Aorta (tissue), 5 donors: Measurements from ENCODE around the gene MYO7A. TPM values are rescaled to one million over a fixed set of nuclear protein-coding genes. Genes with fewer than 3 reads are reported as not detected.
A peak's percentile ranks its signal among the peaks of the same experiment; 100 is the strongest.

Experiments
- ATAC-seq: fragments of 200-7000 bp; cut with Tn5 transposase; one replicate; pipeline ENCODE4 v1.9.1; 2022; ENCODE audit warnings: moderate library complexity; ENCODE audit not compliant: low FRiP score
- DNase-seq, 2 donors: peaks; one replicate each; pipeline ENCODE4 v3.0.0-alpha.2; 2020
- H3K27ac ChIP-seq, 2 donors: one replicate each; pipeline ENCODE4 v1.5.1; 2013; ENCODE audit warnings: low read length in 2 of 2, mild to moderate bottlenecking in 2 of 2, moderate library complexity in 2 of 2, control low read depth in 1 of 2, inconsistent platforms in 1 of 2, low read depth in 1 of 2
- H3K27me3 ChIP-seq, 2 donors: one replicate each; pipeline ENCODE4 v1.6.1; 2013; ENCODE audit warnings: control low read depth in 1 of 2, low read length in 1 of 2, mild to moderate bottlenecking in 1 of 2, moderate library complexity in 1 of 2; ENCODE audit not compliant: insufficient read depth in 2 of 2, control insufficient read depth in 1 of 2
- H3K36me3 ChIP-seq, 2 donors: one replicate each; pipeline ENCODE4 v1.6.1; 2013; ENCODE audit warnings: control low read depth in 1 of 2, low read length in 1 of 2, mild to moderate bottlenecking in 1 of 2; ENCODE audit not compliant: insufficient read depth in 2 of 2, control insufficient read depth in 1 of 2
- H3K4me1 ChIP-seq, 2 donors: one replicate each; pipeline ENCODE4 v1.6.1; 2013; ENCODE audit warnings: low read length in 2 of 2, control low read depth in 1 of 2, mild to moderate bottlenecking in 1 of 2, moderate library complexity in 1 of 2; ENCODE audit not compliant: insufficient read depth in 2 of 2, control insufficient read depth in 1 of 2
- H3K4me3 ChIP-seq, 2 donors: one replicate each; pipeline ENCODE4 v1.5.1; 2013; ENCODE audit warnings: low read length in 2 of 2, control low read depth in 1 of 2, mild to moderate bottlenecking in 1 of 2
- H3K9me3 ChIP-seq: one replicate; pipeline ENCODE4 v1.6.1; 2013; ENCODE audit warnings: mild to moderate bottlenecking, low read length; ENCODE audit not compliant: control insufficient read depth
- WGBS, 2 donors: extraction: QIAGEN DNeasy Blood & Tissue Kit; methylation state at CpG; one replicate each; pipeline ENCODE4 v1.1.7; 2013; 5-methylcytosine and 5-hydroxymethylcytosine counted together
- intact Hi-C, 2 donors: fragments of 100-400 bp; cut with DNase I; formaldehyde crosslinking; loops; one replicate each; pipeline versions ENCODE4 v1.14.2 to v1.15.0; 2022
- polyA plus RNA-seq, 2 donors: library from polyadenylated mRNA; stranded (reverse); fragments of 200-250 nt; gene quantifications; one replicate each; pipeline ENCODE4 v1.2.3, GENCODE V29; 2013
- total RNA-seq, 2 donors: library from RNA; stranded (reverse); fragmentation: NEBNext Ultra II Directional; extraction: Animal tissue kit (Norgen Biotek cat#: 25700); gene quantifications; one replicate each; pipeline ENCODE4 v1.2.1, GENCODE V29; 2021
- donor health status: healthy with polysubstance abuse.
- donor health status: Bipolar disorder and iron deficiency.
- donor health status: DM: no; HTN: no; CAD: no.
- donor health status: DM: no; HTN: no; CAD: no.
- donor health status: DM: yes; HTN: yes; CAD: no.

MYO7A gene
- total and polyA plus RNA-seq, 4 donors: 1.9 to 27.9 (median 6.9) TPM

DNA sequence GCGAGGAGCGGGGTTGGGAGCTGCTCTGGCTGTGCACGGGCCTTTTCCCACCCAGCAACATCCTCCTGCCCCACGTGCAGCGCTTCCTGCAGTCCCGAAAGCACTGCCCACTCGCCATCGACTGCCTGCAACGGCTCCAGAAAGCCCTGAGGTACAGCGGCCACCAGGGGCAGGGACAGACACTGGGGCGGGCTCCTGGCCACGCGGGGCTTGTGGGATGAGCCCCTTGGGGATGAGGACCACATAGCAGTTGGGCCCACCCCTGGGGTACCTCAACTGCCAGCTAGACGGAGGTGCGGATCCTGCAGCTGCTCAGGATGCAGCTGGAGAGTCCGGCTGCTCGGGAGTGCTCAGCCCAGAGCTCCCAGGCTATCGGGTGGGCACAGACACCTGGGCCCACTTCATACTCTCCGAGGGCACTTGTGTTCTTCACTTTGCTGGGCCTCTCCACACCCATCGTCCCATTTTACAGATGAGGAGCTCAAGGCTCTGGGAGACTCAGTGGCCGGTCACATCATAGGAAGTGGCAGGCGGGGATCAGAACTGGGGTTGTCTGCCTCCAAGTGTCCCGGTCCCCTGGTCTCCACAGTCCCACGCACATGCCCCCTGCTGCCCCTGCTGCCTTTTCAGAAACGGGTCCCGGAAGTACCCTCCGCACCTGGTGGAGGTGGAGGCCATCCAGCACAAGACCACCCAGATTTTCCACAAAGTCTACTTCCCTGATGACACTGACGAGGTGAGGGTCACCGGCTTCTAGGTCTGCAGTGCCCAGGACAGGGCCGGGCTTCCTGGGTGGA lies 77.6 kb downstream of the MYO7A start:
- DNase-seq (peak; percentile 42 to 76), ATAC-seq (no peak)
- WGBS, 2 donors: 84 to 85% methylated on average over 30 of the region's 30 CpGs
- intact Hi-C loops: no loop called here
- H3K4me3 ChIP-seq: no peak overlapping the region
- no peaks in the 10 kb centered on the region for H3K36me3 ChIP-seq
- no peak overlapping the region for H3K27ac ChIP-seq
- H3K27me3 ChIP-seq: no peaks in the 10 kb centered on the region
- no peaks in the 10 kb centered on the region for H3K4me1 ChIP-seq
- no peaks in the 10 kb centered on the region for H3K9me3 ChIP-seq

- H3K36me3 ChIP-seq: no peaks in the 10 kb centered on the region
- intact Hi-C loops: no loop called here
- no peak overlapping the region for H3K27ac ChIP-seq
- DNase-seq (peak; percentile 33 to 55), ATAC-seq (no peak)
- WGBS, 2 donors: 83 to 86% methylated on average over 13 of the region's 13 CpGs
- H3K4me3 ChIP-seq: no peak overlapping the region
- no peaks in the 10 kb centered on the region for H3K9me3 ChIP-seq
- no peaks in the 10 kb centered on the region for H3K27me3 ChIP-seq
- no peaks in the 10 kb centered on the region for H3K4me1 ChIP-seq
Measured at GRCh38 chr11:77206264-77207018, 78.4 kb downstream of the MYO7A start.

GRCh38 chr11:77207019-77207485 lies 79.0 kb downstream of the MYO7A start:
- Histone ChIP-seq H3K9me3 (no peaks in the 10 kb centered on the region), H3K36me3 (no peaks in the 10 kb centered on the region), H3K27me3 (no peaks in the 10 kb centered on the region), H3K4me1 (no peaks in the 10 kb centered on the region), H3K27ac (no peak overlapping the region), H3K4me3 (no peak overlapping the region)
- intact Hi-C loops: no loop called here
- no peak for ATAC-seq
- peak in 1 of 2 donors; percentile 44 for DNase-seq
- 79% methylated on average over 10 of the region's 10 CpGs for WGBS, 2 donors

- intact Hi-C loops: no loop called here
- WGBS, 2 donors: 63 to 64% methylated on average over 10 of the region's 10 CpGs
- H3K4me1 ChIP-seq: no peaks in the 10 kb centered on the region
- no peaks in the 10 kb centered on the region for H3K27me3 ChIP-seq
- ATAC-seq: no peak
- DNase-seq: peak in 1 of 2 donors; percentile 29
- H3K36me3 ChIP-seq: no peaks in the 10 kb centered on the region
- no peak overlapping the region for H3K27ac ChIP-seq
- H3K4me3 ChIP-seq: no peak overlapping the region
- no peaks in the 10 kb centered on the region for H3K9me3 ChIP-seq
Measured at GRCh38 chr11:77207618-77208313, 79.7 kb downstream of the MYO7A start.

- H3K4me1 ChIP-seq: no peaks in the 10 kb centered on the region
- H3K9me3 ChIP-seq: no peaks in the 10 kb centered on the region
- no peaks in the 10 kb centered on the region for H3K36me3 ChIP-seq
- no peak overlapping the region for H3K4me3 ChIP-seq
- no peak for ATAC-seq
- H3K27ac ChIP-seq: no peak overlapping the region
- no peaks in the 10 kb centered on the region for H3K27me3 ChIP-seq
- DNase-seq: peak in 1 of 2 donors; percentile 32
- intact Hi-C loops: no loop called here
- WGBS, 2 donors: 87 to 94% methylated on average over 11 of the region's 11 CpGs
Measured at GRCh38 chr11:77208535-77208934, 80.5 kb downstream of the MYO7A start.

- Histone ChIP-seq H3K4me3 (no peak overlapping the region), H3K27ac (no peak overlapping the region), H3K4me1 (no peaks in the 10 kb centered on the region), H3K27me3 (no peaks in the 10 kb centered on the region), H3K9me3 (no peaks in the 10 kb centered on the region), H3K36me3 (no peaks in the 10 kb centered on the region)
- no peak for DNase-seq
- WGBS, 2 donors: 85 to 99% methylated on average over 4 of the region's 4 CpGs
- intact Hi-C loops: no loop called here
- no peak for ATAC-seq
Measured at GRCh38 chr11:77209663-77210062, 81.6 kb downstream of the MYO7A start.

DNA sequence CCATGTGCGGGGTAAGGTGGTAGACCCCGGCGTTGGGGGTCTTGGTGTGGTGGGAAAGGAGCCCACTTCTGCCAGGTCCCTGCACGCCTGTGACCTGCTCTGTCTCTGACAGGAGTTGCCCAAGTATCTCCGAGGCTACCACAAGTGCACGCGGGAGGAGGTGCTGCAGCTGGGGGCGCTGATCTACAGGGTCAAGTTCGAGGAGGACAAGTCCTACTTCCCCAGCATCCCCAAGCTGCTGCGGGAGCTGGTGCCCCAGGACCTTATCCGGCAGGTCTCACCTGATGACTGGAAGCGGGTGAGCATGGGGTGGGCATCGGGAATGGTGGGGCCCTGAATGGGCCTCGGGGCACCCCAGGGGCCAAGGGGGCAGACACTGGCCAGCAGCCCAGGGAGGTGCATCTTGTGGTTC lies 83.0 kb downstream of the MYO7A start:
- DNase-seq: peak in 1 of 2 donors; percentile 29
- Histone ChIP-seq H3K27me3 (no peaks in the 10 kb centered on the region), H3K9me3 (no peaks in the 10 kb centered on the region), H3K27ac (no peak overlapping the region), H3K36me3 (no peaks in the 10 kb centered on the region), H3K4me1 (no peaks in the 10 kb centered on the region), H3K4me3 (no peak overlapping the region)
- WGBS, 2 donors: 92 to 94% methylated on average over 14 of the region's 14 CpGs
- ATAC-seq: no peak
- intact Hi-C loops: no loop called here

DNA sequence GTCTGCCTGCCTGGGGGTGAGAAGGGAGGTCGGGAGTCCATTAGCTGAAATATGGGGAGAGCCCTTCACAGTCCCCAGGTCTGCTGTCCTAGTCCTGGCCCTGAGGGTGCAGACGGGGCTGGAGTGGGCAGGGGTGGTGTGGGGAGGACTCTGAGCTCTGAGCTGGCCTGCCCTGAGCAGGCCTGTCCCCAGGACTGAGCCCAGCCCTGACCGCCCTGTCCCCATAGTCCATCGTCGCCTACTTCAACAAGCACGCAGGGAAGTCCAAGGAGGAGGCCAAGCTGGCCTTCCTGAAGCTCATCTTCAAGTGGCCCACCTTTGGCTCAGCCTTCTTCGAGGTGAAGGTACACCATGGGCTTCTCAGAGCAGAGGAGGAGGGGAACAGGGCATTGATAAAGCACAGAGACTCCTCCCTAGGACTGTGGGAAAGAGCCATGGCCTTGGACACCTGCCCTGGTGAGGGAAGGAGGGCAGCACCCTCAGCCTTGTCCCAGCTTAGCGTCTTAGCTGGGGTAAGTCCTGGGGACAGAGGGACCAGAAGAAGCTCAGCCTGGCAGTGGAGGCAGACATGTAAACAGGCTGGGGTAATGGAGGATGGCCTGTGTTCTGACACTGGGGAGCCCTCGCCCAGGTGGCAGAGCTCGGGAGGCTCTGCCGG lies 83.7 kb downstream of the MYO7A start:
- WGBS, 2 donors: 87 to 91% methylated on average over 11 of the region's 11 CpGs
- H3K36me3 ChIP-seq: no peaks in the 10 kb centered on the region
- intact Hi-C loops: no loop called here
- ATAC-seq (no peak), DNase-seq (peak in 1 of 2 donors; percentile 32)
- no peaks in the 10 kb centered on the region for H3K9me3 ChIP-seq
- no peak overlapping the region for H3K27ac ChIP-seq
- H3K4me1 ChIP-seq: no peaks in the 10 kb centered on the region
- no peaks in the 10 kb centered on the region for H3K27me3 ChIP-seq
- H3K4me3 ChIP-seq: no peak overlapping the region
